NCI-H2227 (cell line): ENCODE results near the gene ATP8B4.

Source experiments
- DNase-seq: peaks from one replicate; lab custom pipeline; 2025; ENCODE audit not compliant: unreplicated experiment; lab: John Stamatoyannopoulos, UW

Gene ATP8B4

GRCh38 chr15:49865925-49866757 lies 252.9 kb downstream of the ATP8B4 start:
- DNase-seq: no peak

GRCh38 chr15:49864251-49864650 lies 254.8 kb downstream of the ATP8B4 start:
- DNase-seq: no peak

GRCh38 chr15:49863431-49864224 lies 255.4 kb downstream of the ATP8B4 start:
- DNase-seq: no peak

GRCh38 chr15:49860101-49860500 lies 258.9 kb downstream of the ATP8B4 start:
- no peak for DNase-seq

- DNase-seq: no peak
Measured at GRCh38 chr15:49857496-49858475, 261.2 kb downstream of the ATP8B4 start.

GRCh38 chr15:49855917-49856637 lies 263.0 kb downstream of the ATP8B4 start:
- no peak for DNase-seq

- no peak for DNase-seq
Measured at GRCh38 chr15:49852756-49853155, 266.3 kb downstream of the ATP8B4 start.

- DNase-seq: no peak
Measured at GRCh38 chr15:49848807-49849206, 270.2 kb downstream of the ATP8B4 start.

- DNase-seq: no peak
Measured at GRCh38 chr15:49848282-49848724, 270.7 kb downstream of the ATP8B4 start.

- DNase-seq: no peak
Measured at GRCh38 chr15:49847423-49848281, 271.4 kb downstream of the ATP8B4 start.

GRCh38 chr15:49844390-49844789 lies 274.6 kb downstream of the ATP8B4 start:
- DNase-seq: no peak

GRCh38 chr15:49843725-49844124 lies 275.3 kb downstream of the ATP8B4 start:
- no peak for DNase-seq

- no peak for DNase-seq
Measured at GRCh38 chr15:49842031-49842730, 276.9 kb downstream of the ATP8B4 start.

- no peak for DNase-seq
Measured at GRCh38 chr15:49832511-49832910, 286.5 kb downstream of the ATP8B4 start.

GRCh38 chr15:49831206-49831965 lies 287.6 kb downstream of the ATP8B4 start:
- DNase-seq: no peak

GRCh38 chr15:49830391-49830790 lies 288.6 kb downstream of the ATP8B4 start:
- no peak for DNase-seq

- no peak for DNase-seq
Measured at GRCh38 chr15:49827311-49827710, 291.7 kb downstream of the ATP8B4 start.

- no peak for DNase-seq
Measured at GRCh38 chr15:49826640-49827234, 292.3 kb downstream of the ATP8B4 start.
